GM19023 (cell line): ENCODE data around the gene HOXB8.

Source experiments
- ATAC-seq: cut with Tn5 transposase; IDR thresholded peaks from one replicate; pipeline ENCODE4 v1.9.1; 2021; ENCODE audit warnings: mild to moderate bottlenecking, moderate library complexity; ENCODE audit not compliant: unreplicated experiment

HOXB8 gene

DNA sequence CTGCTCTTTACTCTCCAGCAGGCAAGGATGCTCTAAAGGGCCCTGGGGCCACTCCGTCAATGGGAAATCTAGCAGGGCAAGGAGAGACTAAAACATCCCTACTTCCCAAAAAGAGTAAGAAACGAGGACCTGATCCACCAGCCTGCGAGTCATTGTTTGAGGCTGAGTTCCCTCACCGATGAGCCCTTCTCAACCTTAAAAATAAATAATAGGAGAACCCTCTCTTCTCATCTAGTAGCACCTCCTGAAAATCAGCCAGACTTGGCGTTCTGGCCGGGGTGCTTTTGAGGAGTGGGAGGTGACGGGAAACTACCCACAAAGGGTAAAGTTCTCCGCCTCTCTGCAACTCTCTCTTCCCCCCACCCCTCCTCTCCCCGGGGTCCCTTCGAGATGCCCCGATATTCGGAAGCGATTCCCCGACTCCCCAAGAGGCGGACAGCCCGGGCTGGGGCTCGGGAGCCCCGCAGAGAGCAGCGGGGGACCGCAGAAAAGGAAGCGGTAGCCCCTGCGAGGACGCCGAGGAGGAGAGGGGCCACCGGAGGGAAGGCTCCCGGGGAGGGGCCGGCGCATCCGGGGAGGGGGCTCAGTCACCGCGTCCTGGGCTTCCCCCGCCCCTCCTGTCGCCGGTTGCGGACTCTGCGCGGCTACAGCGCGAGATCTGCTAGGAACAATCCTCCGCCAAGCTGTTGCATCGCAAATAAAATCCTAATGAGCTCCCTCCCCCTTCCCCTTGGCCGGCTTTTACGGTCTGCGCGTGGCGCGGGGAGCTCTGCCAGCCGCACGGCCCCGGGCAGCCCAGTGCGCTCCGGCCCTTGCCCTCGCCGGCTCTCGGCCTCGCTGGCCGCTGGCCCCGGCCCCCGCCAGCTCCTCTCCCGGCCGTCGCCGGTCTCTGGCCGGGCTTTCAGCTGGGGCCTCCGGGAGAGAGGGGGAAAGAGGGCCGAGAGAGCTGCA lies 9.7 kb upstream of the HOXB8 start:
- ATAC-seq = no peak

DNA sequence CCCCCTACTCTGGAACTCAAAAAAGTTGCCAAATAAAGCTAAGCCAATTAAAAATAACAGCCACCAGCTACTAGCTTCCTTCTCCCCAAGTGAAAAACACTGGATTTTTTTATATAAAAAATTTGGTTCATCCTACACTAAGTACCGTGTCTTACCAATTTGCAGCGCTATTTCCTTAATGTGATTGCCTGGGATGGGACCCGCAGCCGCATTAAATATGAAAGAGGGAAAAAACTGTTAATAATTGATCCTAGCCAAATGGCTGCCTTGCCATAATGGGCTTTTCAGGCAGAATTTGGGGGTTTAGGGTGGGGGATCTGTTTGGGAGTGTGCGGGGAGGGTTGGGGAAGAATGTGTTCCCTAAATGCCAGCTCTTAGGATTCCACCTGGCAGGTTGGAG lies 9.0 kb upstream of the HOXB8 start:
- no peak for ATAC-seq

DNA sequence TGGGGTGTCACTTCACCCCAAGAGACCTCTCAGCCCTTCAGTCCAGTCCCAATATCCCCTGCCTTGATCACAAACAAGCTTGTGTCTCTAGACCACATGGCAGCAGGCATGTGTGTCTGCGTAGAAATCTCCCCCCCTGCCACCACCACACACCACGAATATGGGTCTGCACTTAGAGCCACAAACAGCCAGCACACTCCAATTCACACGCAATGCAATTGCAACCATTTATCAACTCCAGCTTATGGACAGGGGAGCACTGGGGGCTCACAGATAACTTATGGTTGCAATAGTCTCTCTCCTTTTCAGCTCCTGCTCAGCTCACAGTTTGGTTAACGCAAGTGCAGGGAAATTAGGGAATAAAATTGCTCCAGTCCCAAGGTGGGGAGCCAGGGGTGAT lies 8.5 kb upstream of the HOXB8 start:
- no peak for ATAC-seq

DNA sequence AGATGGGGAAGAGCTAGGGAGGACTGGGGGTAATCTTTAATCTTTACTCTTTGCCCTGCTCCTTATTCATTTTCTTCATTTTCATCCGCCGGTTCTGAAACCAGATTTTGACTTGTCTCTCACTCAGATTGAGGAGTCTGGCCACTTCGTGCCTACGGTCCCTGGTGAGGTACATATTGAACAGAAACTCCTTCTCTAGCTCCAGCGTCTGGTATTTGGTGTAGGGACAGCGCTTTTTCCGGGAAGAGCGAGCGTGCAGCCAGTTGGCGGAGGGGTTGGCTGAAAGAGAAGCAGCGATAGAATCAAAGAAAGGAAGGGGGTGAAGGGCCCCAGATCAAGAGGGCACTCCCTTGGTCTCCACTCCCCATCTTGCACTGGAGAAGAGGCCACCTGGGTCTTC lies 7.8 kb upstream of the HOXB8 start:
- no peak for ATAC-seq

DNA sequence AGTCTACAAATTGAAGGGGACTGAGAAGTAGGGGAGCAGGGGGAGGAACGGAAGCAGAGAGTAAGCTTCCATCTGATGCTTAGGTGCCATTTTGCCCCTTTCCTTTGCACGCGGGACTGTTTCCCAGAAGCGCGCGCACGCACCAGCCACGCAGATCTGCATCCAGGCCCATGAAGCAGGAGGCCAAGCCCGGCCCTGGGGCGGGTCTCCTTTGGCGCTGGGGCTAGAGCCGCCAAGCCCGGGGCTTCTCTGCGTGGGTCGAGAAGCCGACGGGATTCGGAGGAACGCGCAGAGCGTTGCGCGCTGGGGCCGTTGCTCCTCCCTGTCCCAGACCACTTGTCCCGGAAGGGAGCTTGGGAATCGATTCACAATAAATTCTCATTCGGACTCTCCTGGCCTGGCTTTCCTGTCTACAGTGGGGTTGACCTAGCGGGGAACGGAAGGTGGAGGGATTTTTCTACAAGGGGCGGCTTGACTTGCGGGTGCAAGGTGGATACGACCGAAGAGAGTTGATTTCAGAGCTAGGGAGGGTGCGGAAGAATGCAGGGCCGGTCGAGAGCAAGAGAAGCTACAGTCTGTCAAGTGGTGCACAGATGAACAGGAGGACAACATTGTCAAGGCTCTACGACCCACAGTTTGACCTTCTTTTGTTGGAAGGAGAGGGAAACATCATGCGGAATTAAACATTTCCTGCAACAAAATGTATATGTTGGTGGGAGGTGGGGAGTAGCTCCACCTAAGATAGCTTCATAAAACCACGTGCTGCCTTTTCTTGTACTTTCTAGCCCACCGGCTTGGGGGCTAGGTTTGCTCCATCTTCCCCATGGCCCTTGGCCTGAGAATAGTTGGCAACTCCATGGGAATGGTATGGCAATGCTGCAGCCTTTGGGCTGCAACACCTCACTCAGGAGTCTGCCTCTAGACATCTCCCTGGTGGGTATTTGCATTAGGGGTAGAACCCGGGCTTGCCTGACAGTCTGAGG lies 6.6 kb upstream of the HOXB8 start:
- ATAC-seq = no peak

DNA sequence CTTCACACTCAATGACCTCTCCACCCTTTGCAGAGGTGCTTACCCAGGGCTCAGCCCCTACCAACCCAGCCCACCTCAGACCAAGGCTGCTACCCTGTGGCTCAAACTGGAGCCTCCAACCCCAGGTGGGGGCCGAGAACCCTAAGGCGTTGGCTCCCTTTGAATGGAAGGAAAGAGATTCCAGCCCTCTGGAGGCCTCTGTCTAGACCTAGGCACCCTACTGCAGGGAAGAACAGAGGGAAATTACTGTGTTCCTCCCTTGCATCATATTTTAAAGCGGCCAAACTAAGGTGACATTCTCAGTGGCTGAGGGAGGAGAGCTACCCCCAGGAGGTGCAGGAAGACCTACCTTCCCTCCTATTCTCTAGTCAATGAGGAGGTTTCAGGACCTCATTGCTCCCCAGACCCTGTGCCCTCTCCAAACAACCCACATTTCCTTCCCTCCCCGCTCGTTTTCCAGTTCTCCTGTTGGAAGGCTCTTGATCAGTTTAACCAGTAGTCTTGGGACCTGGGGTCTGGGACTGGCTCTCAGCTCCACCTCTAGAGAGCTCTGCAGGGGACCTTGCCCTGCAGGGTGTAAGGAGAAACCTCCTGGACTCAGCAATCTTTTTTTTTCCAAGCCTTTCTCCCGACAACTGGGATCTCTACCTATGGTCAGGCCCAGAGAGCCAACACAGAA lies 5.5 kb upstream of the HOXB8 start:
- no peak for ATAC-seq

DNA sequence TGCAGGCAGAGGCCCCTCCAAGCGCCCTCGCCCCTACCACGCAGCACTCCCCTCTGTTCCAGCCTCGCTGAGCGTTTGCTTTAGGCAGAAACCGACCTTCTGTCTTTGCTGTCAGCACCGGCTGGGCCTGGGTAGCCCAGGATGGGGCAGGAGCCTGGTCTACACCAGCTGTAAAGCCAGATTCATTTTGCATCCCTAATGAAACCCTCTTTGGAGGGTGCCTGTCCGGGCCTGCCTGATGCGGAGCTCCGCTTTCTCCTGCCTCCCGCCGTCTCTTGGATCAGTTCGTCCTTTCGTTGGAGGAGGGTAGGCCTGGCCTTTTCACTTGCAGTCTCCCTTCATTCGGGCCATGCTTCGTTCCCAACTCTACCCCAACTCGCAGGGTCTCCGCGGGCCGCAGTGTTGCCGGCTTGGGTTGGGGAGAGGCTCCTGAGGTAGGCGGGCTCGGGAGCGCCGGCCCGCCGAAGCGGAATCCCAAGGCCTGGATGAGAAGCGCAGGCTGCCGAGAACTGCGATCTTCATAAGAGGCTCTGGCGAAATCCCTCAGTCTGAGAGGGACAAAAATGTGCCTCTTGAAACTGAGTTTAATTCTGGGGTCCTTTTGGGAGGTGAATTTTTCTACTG lies 4.8 kb upstream of the HOXB8 start:
- ATAC-seq = no peak

DNA sequence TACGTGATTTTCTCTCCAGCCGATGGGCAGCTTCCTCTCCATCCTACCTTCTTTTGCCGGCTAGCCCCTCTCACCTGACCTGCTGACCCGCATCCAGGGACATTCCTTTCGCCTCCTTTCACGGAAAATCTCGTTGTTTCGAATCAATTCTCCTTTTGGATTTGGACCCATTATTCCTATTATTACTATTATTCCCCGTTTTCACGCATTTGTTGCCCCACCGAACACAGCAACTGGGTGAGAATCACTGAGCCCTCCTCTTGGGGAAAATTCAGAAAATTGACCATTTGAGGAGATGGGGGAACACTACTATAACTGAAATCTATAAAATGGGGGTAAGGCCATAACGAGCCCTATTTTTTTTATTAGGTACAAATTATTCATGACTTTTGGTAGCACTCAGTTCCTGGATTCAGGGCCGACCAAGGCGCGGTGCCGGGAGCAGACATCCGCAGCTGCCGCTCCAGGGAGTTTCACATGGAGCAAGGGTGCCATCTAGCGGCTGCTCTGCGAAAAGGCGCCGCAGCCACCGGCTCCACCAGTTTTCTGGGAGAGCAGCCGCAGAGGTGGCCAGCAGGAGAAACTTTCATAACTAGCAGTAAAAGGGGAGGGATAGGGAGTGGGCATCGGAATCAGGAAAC lies 3.3 kb upstream of the HOXB8 start:
- ATAC-seq = no peak

DNA sequence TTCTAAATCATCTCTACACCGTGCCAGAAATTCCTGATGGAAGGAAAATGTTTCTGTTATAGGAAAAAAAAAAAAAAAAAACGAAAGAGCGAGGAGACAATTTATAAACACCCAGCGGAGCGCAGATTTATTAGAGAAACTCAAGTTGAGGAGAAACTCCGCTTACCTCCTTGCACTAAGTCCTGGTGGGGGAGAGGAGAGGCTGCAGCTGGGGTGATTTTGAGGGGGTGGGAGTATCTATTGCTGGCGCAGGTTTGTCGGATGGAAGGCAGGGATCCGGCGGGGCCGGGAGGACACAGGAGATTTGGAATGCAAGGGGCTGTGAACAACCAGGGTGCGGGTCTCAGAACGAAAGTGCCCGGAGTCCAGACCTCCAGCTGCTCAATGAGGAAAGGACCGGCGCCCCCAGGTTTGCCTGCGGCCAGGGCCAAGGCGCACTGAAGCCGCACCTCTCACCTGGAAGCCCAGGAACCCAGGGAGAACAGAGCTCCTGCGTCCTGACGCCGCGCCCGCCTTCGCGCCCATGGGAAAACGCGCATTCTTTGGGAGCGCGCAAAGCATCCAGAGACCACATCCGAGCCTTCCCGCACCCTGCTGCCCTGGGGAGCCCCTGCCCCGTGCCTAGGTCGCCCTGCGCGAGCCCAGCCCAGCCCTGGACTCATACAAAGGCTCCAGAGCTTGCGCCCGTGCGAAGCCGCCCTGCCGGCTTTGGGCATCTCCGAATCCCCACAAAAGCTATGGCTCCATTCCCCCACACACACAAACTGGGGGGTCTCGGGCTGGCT lies 2.6 kb upstream of the HOXB8 start:
- ATAC-seq = no peak

DNA sequence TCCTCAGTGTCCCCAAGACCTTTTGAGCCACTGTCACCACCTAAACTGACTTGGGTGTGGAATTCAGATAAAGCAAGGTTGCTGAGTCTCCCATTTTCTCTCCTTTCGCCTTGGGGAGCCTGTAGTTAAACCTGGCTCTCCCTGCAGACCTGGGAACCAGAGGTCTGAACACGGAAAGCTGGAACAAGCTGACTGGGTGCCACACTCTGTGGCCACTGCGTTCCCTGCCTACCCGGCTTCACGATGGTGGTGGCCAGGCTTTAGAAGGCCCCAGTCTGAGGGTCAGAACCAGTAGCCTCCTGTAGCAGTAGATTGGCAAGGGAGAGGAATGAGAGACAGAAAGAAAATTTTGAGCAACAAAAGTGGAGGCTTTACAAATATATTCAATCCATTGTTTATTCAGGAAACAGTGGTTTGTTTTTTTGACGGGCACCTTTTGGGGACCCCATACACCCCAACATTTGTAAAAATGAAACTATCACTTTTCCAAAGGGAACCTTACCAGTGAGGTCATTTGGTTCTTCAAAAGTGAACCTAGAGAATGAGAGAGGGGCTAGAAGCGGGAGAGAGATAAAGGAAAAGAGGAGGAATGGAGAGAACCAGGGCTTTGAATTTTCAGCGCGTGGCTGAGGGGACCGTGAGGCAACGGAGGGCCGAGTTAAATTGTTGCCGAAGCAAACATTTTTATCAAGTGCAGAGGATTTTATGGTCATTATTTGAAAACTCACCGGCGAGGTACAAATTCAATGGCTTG lies 1.8 kb upstream of the HOXB8 start:
- ATAC-seq = no peak

DNA sequence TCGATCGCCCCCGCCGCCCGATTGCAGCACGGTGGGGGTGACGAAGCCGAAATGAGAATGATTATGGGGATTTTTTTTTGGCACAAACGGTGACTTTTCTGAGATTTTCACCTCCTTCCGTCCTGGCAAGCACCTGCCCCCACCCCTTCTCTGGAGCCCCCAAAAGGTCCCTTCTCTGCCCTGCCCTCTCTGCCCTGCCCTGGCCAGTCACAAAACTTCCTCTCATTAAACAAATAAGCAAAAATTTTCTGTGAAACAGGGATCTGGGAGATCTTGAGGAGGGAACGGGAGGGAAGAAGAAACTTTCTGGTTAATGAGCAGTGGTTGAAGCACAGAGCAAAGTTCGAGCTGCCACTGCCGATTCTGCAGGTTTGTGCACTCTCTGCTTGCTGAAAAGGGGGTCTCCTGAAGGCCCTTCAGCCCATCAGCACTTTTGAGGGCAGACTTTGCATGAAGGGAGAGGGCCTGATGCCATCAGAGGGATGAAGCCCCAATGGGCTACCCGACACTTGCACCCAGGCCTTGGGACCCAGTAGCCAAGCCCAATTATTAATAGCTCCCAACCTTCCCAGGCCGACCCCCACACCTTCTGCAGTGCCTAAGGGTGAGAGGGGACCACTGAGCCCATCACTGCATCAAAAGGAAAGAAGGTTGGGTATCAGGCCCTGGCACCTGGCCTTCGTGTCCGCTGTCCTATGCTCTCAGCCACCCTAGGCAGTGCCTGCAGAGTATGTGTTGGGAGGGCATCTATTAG lies 1.0 kb upstream of the HOXB8 start:
- ATAC-seq = no peak

DNA sequence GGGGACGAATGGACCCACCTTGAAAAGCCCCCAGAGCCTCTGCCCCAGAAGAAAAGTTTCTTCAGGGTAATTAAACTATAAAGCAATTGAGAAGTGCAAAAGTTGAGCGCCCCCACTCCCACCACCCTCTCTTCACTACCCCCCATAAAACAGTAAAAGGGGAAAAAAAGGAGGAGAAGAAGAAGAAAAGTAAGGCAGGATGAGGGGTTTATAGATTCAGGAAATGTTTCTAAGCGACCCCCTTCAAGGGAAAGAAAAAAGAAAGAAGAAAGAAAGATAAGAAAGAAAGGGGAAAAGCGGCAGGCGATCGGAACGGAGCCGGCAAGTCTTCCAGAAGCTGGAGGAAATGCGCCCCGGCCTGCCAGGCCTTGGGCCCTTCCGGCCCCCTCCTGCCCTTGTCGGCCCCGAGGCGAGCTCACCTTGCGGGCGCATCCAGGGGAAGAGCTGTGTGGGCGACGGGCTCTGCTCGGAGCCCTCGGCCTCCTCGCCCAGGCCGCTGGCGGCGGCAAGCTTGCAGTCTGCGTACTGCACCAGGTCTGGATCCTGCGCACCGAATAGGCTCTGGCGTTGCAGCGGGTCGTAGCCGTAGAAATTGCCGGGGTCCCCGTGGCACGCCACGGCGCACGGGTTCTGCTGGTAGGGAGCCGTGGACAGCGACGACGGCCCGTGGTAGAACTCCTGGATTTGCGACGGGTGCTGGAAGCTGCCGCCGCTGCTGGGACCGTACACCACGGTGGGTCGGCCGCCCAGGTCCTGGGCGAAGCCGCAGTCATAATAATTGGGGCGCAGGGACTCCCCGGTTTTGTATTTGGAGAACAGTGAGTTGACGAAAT lies 1.0 kb downstream of the HOXB8 start:
- no peak for ATAC-seq

DNA sequence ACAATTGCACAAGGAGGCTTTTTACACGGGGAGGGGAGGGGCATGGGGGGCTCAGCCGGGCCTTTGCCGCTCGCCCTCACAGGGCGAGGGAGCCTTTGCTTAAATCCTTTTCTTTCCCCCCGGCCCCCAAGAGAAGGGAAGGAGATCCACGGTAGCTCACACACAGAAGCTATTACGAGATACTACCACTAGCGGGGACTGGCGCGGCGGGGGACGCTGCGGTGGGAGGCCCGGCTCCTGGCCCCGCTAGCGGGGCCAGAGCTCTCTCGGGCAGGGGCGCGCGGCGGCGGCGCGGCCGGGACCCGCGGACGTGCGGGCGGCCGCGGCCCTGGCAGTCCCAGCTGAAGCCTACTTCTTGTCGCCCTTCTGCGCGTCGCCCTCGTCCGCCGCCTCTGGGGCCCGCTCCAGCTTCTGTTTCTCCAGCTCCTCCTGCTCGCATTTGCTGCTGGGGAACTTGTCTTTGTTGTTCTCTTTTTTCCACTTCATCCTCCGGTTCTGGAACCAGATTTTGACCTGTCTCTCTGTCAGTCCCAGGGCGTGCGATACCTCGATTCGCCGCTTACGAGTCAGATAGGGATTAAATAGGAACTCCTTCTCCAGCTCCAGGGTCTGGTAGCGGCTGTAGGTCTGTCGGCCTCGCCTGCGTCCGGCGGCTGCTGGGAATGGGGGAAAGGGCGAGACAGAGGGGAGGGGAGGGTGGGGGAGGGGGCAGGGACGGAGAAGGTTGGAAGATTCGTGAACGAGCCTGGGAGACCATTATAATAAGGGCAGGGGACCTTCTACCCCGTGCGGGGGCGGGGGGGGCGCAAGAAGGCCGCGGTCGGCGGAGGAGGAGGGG lies 2.0 kb downstream of the HOXB8 start:
- ATAC-seq = no peak

DNA sequence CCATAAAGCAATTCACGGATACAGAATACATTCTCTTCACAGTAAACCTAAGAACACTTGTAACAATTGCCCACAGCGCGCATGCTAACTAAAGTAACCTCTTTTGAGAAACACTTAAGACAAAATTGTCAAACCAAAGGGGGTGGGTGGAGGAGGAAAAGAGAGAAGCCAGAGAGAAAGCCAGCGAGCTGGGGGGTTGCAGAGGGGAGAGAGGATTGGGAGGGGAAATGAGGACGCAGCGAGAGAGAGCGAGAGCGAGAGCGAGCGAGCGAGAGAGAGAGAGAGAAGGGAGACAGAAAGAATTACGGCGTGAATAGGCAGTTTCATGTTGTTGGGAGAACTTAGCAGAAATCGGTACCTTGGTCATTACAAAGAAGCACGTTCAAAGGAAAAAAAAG lies 2.6 kb downstream of the HOXB8 start:
- no peak for ATAC-seq

DNA sequence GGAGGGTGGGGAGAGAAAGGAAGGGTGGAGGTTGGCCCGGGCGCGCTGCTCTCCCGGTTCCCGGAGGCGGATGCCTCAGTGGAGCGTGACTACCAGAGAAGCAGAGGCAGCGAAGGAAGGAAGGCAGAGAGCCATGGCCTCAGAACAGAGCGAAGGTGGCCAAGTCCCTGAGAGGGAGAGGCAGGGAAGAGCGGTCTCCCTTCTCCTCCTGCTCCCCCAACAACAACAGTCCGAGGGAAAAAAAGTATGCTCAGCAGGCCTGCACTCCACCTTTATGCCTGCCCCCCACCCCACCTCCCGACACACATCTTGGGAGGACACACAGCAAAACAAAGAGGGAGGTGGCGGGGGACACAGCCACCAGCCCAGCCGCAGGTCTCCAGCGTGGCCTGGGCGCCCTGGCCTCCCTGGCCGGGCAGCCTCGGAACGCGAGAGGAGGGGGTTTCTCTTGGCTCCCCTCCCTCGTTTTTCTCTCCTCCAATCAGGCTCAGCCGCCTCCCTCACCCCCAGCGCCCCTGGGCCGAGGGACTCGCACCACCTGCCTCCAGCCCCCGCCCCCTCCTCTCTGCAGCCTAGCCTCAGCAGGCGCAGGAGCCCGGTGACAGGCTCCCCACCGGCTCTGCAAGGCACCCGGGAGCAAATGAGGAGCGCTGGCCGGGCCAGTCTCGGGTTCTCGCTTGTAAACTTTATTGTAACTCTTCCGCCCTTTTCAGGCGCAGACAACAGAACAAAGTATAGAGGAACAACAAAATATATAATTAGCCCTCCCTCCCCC lies 3.2 kb downstream of the HOXB8 start:
- ATAC-seq = no peak
